ENCODE measurements around the gene GALNT15.
A peak's percentile ranks its signal among the peaks of the same experiment; 100 is the strongest.

Gene GALNT15

DNA sequence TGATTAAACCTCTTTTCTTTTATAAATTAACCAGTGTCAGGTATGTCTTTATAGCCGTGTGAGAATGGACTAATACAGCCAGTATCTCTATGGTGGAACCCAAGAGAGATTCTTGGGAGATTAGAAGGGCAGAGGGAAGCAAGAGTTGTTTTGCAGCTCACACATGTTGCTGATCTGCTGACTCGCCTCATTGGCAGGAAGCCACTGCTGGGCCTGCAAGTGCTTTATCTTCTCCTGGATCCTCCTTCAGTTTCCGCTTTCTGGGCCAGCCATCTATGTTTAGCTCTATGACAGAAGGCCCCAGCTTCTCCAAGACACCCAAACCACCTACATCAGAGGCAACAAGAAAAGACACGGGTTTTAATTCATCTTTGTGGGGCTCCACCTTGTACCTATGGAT lies 23.4 kb upstream of the GALNT15 start:
- DNase-seq (ENCODE audit: low read depth), result peak; percentile 85

- DNase-seq (ENCODE audit: low read depth), result no peak
Measured at GRCh38 chr3:16168211-16168610, 6.3 kb upstream of the GALNT15 start.

DNA sequence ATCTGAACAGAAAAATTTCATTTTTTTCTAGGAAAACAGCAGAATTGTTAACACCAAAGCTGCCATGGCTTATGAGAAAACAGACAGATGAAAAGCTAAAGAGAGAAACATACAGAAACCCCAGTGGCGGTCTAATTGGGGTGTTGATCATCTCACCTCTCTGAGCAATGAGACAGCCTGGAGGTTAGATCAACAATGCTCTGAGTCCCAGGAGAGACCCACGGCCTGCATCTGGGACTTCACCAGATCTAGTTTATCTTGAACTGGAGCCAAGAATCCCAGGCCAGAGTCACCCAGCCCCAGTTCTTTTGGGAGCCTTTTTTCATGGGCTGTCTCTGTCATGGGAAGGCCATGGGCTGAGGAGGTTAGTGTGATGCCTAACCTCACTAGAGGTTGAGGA lies 3.5 kb upstream of the GALNT15 start:
- DNase-seq (ENCODE audit: low read depth), result no peak

GRCh38 chr3:16171825-16172224 lies 2.7 kb upstream of the GALNT15 start:
- DNase-seq (ENCODE audit: low read depth), result no peak

DNA sequence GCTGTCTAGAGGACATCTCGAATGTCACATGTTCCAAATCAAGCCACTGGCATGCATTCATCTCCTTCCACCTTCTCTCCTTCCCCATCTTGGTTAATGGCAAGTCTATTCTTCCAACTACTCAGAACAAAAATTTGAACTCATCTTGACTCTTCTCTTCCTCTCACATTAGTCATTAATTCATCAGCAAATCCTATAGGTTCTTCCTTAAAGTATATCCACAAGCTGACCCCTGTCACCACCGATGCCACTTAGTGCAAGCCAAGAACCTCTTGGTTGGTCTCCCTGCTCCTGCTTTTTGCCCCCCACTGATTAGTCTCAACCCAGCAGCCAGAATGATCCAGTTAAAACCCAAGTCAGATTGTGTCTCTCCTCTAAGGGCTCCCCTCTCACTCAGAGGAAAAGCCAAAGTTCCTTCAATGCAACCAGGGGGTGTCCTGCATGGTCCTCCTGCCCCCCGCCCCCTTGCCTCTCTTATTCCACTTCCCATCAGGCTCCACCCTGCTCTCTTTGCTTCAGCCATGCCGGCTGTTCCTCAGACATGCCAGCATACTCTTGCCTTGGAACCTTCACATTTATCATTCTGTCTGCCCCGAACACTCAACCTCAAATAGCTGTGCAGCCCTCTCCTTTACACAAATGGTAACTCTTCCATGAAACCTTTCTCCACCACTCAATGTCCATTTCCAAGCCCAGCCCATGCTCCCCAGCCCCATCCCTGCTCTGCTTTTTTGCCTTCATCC lies 1.0 kb upstream of the GALNT15 start:
- DNase-seq (ENCODE audit: low read depth), result no peak

DNA sequence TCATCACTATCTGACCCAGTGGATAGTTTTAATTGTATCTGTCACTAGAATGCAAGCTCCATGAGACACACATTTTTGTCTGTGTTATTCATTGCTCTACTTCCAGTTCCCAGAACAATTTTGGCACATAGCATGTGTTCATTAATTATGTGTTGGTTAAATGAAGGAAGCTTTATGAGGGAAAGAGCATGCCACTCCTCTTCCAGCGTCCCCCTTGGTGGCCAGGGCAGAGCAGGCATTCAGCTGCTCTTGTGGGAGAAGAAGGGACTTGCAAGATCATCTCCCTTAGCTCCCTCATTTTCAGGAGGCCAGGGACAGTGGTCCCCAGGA lies 489 bp upstream of the GALNT15 start:
- DNase-seq (ENCODE audit: low read depth), result peak; percentile 54

DNA sequence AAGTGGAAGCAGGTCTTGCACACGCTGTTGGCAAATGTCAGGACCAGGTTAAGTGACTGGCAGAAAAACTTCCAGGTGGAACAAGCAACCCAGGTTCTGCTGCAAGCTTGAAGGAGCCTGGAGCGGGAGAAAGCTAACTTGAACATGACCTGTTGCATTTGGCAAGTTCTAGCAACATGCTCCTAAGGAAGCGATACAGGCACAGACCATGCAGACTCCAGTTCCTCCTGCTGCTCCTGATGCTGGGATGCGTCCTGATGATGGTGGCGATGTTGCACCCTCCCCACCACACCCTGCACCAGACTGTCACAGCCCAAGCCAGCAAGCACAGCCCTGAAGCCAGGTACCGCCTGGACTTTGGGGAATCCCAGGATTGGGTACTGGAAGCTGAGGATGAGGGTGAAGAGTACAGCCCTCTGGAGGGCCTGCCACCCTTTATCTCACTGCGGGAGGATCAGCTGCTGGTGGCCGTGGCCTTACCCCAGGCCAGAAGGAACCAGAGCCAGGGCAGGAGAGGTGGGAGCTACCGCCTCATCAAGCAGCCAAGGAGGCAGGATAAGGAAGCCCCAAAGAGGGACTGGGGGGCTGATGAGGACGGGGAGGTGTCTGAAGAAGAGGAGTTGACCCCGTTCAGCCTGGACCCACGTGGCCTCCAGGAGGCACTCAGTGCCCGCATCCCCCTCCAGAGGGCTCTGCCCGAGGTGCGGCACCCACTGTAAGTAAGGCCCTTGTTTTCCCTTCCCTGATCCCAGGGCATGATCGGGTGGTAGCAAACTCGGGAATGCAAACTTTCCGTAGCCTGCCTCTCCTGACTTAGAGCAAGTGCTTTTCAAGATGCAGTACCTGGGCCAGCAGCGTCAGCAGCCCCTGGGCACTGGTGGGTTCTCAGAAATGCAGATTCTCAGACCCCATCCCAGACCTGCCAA lies 759 bp downstream of the GALNT15 start:
- no peak for DNase-seq (ENCODE audit: low read depth)

- DNase-seq (ENCODE audit: low read depth), result no peak
Measured at GRCh38 chr3:16176391-16177030, 2.0 kb downstream of the GALNT15 start.

DNA sequence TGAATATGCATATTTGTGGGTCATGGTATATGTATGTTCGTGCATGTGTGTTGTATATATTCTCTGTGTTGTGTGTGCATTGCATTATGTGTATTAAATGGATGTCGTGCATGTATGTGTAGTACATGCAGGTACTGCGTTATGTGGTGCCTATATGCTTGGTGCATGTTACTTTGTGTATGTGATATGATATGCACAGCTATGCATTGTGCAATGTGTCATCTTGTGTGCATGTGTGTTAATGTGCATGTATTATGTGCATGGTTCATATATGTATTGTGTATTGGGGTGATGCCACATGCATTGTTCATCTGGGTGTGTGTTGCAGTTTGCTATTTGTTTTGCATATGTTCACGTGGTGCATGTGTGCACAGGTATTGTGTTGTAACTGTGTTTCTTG lies 2.9 kb downstream of the GALNT15 start:
- no peak for DNase-seq (ENCODE audit: low read depth)

GRCh38 chr3:16177962-16178627 lies 3.6 kb downstream of the GALNT15 start:
- DNase-seq (ENCODE audit: low read depth), result peak; percentile 75

GRCh38 chr3:16178628-16178988 lies 4.1 kb downstream of the GALNT15 start:
- DNase-seq (ENCODE audit: low read depth), result no peak

- no peak for DNase-seq (ENCODE audit: low read depth)
Measured at GRCh38 chr3:16179261-16179660, 4.8 kb downstream of the GALNT15 start.

- no peak for DNase-seq (ENCODE audit: low read depth)
Measured at GRCh38 chr3:16179771-16180736, 5.6 kb downstream of the GALNT15 start.

DNA sequence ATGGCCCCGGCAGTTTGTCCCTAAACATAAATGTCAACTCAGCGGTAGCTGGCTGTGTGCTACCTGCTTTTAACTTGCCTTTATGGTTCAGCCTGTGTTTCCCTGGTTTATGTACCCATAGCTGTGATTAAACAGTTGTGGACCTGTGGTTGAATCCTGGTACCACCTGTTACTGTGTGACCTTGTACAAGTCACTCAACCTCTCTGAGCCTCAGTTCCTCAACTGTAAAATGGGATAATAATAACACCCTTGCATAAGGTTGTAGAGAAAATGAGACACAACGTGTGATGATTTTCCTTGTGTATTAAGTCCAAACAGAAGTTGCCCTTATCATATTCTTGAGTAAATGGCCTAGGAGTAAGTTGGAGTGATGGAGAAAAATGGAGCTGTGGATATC lies 6.3 kb downstream of the GALNT15 start:
- DNase-seq (ENCODE audit: low read depth), result no peak

- DNase-seq (ENCODE audit: low read depth), result peak; percentile 64
Measured at GRCh38 chr3:16181361-16181760, 6.9 kb downstream of the GALNT15 start.

GRCh38 chr3:16182183-16182582 lies 7.7 kb downstream of the GALNT15 start:
- no peak for DNase-seq (ENCODE audit: low read depth)

DNA sequence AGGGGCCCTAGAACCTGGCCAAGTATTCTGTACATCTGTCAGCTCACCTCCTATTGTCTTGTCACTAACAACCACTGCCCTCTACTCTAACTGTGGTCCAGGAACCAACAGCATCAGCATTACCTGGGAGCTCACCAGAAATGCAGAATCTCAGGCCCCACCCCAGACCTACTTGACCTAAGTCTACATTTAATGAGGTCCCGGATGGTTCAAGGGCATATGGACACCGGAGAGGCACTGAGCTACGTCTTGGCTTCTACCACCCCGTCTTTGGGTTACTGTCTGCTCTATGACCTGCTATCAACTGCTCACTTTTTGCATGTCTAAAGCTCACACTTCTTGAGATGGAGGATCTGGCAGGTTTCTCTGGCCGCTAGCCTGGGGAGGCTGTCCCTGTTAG lies 8.1 kb downstream of the GALNT15 start:
- DNase-seq (ENCODE audit: low read depth), result no peak

DNA sequence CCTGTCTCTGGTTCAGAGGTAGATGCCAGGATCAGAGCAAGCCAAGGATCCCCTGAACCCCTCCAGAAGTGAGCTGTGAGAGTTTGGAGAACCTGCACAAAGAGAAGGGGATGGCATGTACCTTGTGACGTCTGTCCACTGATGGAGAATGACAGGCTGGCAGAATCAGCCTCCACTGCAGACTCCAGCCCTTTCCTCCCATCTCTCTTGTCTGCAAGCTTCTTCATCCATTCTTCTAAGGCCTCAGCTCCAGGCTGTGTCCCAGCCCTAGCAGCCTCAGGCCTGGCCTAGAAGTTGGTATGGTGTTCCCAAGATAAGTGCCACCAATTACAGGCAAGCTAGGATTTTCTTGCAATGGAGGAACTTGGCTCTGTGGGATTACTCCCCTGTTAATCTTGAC lies 8.6 kb downstream of the GALNT15 start:
- DNase-seq (ENCODE audit: low read depth), result no peak

- peak; percentile 77 for DNase-seq (ENCODE audit: low read depth)
Measured at GRCh38 chr3:16183601-16184270, 9.3 kb downstream of the GALNT15 start.

- DNase-seq (ENCODE audit: low read depth), result no peak
Measured at GRCh38 chr3:16186086-16186485, 11.6 kb downstream of the GALNT15 start.

- DNase-seq (ENCODE audit: low read depth), result no peak
Measured at GRCh38 chr3:16186565-16186964, 12.1 kb downstream of the GALNT15 start.
